Measurements from ENCODE around the gene CD109.

The CD109 gene

DNA sequence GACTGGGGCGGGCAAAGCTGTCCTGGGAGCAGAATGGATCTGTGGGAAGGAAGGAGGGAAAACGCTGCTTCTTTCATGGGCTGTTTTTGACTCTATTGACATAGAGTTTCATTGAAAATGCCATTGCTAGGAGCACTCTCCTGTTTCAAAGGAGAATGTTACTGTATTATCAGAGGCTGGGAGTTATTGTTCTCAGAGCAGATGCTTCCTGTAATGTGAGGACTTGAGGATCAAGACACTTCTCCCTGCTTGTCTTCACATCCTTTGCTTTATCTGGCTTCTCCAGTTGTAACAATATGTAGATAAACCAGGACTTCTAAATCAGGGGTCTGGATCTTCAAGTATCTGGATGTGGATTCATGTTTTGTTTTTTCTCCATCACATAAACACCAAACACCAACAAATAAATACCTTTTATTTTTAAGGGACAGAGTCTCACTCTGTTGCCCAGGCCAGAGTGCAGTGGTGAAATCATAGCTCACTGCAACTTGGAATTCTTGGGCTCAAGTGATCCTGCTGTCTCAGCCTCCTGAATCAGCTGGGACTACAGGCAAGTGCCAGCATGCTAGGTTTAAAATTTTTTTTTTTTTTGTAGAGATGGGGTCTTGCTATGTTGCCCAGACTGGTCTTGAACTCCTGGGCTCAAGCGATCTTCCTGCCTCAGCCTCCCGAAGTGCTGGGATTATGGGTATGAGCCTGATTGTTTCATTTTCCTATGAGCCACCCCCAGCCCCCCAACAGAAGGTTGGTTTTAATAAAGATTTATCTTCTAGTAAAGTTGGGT lies 3.9 kb downstream of the CD109 start:
- no peak for TF ChIP-seq POLR2AphosphoS5 (IDR thresholded peaks at IDR 0.05; ENCODE audit: borderline replicate concordance, low read depth, low read length)
- TF ChIP-seq EZH2 (IDR thresholded peaks at IDR 0.05): no peak
- TF ChIP-seq FOXP2 (optimal IDR thresholded peaks at IDR 0.05; ENCODE audit: control extremely low read depth, extremely low read length, insufficient read depth): no peak
- Histone ChIP-seq H3K4me3 (no peak overlapping the region), H3K9me3 (ENCODE audit: low read depth, low read length) (no peaks in the 10 kb centered on the region), H3K36me3 (ENCODE audit: insufficient read depth, low read length) (no peaks in the 10 kb centered on the region), H3K27ac (no peak overlapping the region), H3K9ac (ENCODE audit: insufficient read length) (no peak overlapping the region)
- no peak for DNase-seq (ENCODE audit: low read depth, low spot score)

- no peak for DNase-seq (ENCODE audit: low read depth, low spot score)
- Histone ChIP-seq H3K4me3 (no peak overlapping the region), H3K36me3 (ENCODE audit: insufficient read depth, low read length) (no peaks in the 10 kb centered on the region), H3K27ac (no peak overlapping the region), H3K9ac (ENCODE audit: insufficient read length) (no peak overlapping the region), H3K9me3 (ENCODE audit: low read depth, low read length) (no peaks in the 10 kb centered on the region)
- TF ChIP-seq EZH2 (IDR thresholded peaks at IDR 0.05): no peak
- TF ChIP-seq POLR2AphosphoS5 (IDR thresholded peaks at IDR 0.05; ENCODE audit: borderline replicate concordance, low read depth, low read length): no peak
- TF ChIP-seq FOXP2 (optimal IDR thresholded peaks at IDR 0.05; ENCODE audit: control extremely low read depth, extremely low read length, insufficient read depth): no peak
Observed at GRCh38 chr6:73702444-73702843, 6.4 kb downstream of the CD109 start.

GRCh38 chr6:73703466-73703865 lies 7.5 kb downstream of the CD109 start:
- Histone ChIP-seq H3K9me3 (ENCODE audit: low read depth, low read length) (no peaks in the 10 kb centered on the region), H3K9ac (ENCODE audit: insufficient read length) (no peak overlapping the region), H3K36me3 (ENCODE audit: insufficient read depth, low read length) (no peaks in the 10 kb centered on the region), H3K4me3 (no peak overlapping the region), H3K27ac (no peak overlapping the region)
- TF ChIP-seq EZH2 (IDR thresholded peaks at IDR 0.05): no peak
- no peak for DNase-seq (ENCODE audit: low read depth, low spot score)

GRCh38 chr6:73704260-73704659 lies 8.3 kb downstream of the CD109 start:
- Histone ChIP-seq H3K4me3 (no peak overlapping the region), H3K27ac (no peak overlapping the region), H3K36me3 (ENCODE audit: insufficient read depth, low read length) (no peaks in the 10 kb centered on the region), H3K9me3 (ENCODE audit: low read depth, low read length) (no peaks in the 10 kb centered on the region), H3K9ac (ENCODE audit: insufficient read length) (no peak overlapping the region)
- TF ChIP-seq FOXP2 (optimal IDR thresholded peaks at IDR 0.05; ENCODE audit: control extremely low read depth, extremely low read length, insufficient read depth): no peak
- TF ChIP-seq POLR2AphosphoS5 (IDR thresholded peaks at IDR 0.05; ENCODE audit: borderline replicate concordance, low read depth, low read length): no peak
- no peak for TF ChIP-seq EZH2 (IDR thresholded peaks at IDR 0.05)
- no peak for DNase-seq (ENCODE audit: low read depth, low spot score)

GRCh38 chr6:73704798-73705197 lies 8.8 kb downstream of the CD109 start:
- Histone ChIP-seq H3K36me3 (ENCODE audit: insufficient read depth, low read length) (no peaks in the 10 kb centered on the region), H3K27ac (no peak overlapping the region), H3K4me3 (no peak overlapping the region), H3K9ac (ENCODE audit: insufficient read length) (no peak overlapping the region), H3K9me3 (ENCODE audit: low read depth, low read length) (no peaks in the 10 kb centered on the region)
- no peak for DNase-seq (ENCODE audit: low read depth, low spot score)
- TF ChIP-seq FOXP2 (optimal IDR thresholded peaks at IDR 0.05; ENCODE audit: control extremely low read depth, extremely low read length, insufficient read depth) (no peak), EZH2 (IDR thresholded peaks at IDR 0.05) (no peak), POLR2AphosphoS5 (IDR thresholded peaks at IDR 0.05; ENCODE audit: borderline replicate concordance, low read depth, low read length) (no peak)

GRCh38 chr6:73706971-73707370 lies 11.0 kb downstream of the CD109 start:
- no peak for DNase-seq (ENCODE audit: low read depth, low spot score)
- Histone ChIP-seq H3K36me3 (ENCODE audit: insufficient read depth, low read length) (no peaks in the 10 kb centered on the region), H3K9ac (ENCODE audit: insufficient read length) (no peak overlapping the region), H3K4me3 (no peak overlapping the region), H3K27ac (no peak overlapping the region), H3K9me3 (ENCODE audit: low read depth, low read length) (no peaks in the 10 kb centered on the region)
- TF ChIP-seq POLR2AphosphoS5 (IDR thresholded peaks at IDR 0.05; ENCODE audit: borderline replicate concordance, low read depth, low read length) (no peak), FOXP2 (optimal IDR thresholded peaks at IDR 0.05; ENCODE audit: control extremely low read depth, extremely low read length, insufficient read depth) (no peak), EZH2 (IDR thresholded peaks at IDR 0.05) (no peak)

- TF ChIP-seq FOXP2 (optimal IDR thresholded peaks at IDR 0.05; ENCODE audit: control extremely low read depth, extremely low read length, insufficient read depth) (no peak), POLR2AphosphoS5 (IDR thresholded peaks at IDR 0.05; ENCODE audit: borderline replicate concordance, low read depth, low read length) (no peak), EZH2 (IDR thresholded peaks at IDR 0.05) (no peak)
- Histone ChIP-seq H3K4me3 (no peak overlapping the region), H3K9ac (ENCODE audit: insufficient read length) (no peak overlapping the region), H3K27ac (no peak overlapping the region), H3K36me3 (ENCODE audit: insufficient read depth, low read length) (no peaks in the 10 kb centered on the region), H3K9me3 (ENCODE audit: low read depth, low read length) (no peaks in the 10 kb centered on the region)
- no peak for DNase-seq (ENCODE audit: low read depth, low spot score)
Observed at GRCh38 chr6:73710470-73710869, 14.5 kb downstream of the CD109 start.

DNA sequence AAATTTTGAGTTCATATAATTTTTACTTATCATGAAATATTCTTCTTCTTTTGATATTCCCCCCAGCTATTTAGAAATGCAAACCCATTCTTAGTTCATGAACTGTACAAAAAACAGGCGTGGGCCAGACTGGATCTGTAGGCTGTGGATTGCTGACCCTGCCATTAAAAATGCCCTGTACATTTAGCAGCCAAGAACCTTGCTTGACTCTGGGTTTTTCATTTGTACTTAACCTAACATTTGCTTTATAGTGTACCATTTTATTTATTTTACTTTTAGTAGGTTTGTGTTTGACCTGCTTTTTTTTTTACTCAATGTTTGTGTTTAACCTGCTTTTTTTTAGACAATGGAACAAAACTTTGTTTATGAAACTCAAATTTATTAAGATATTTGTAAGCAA lies 14.9 kb downstream of the CD109 start:
- H3K27ac ChIP-seq: no peak overlapping the region

More for the DNA sequence above, 14.9 kb downstream of the CD109 start:
- H3K36me3 ChIP-seq (ENCODE audit: insufficient read depth, low read length): no peaks in the 10 kb centered on the region
- TF ChIP-seq FOXP2 (optimal IDR thresholded peaks at IDR 0.05; ENCODE audit: control extremely low read depth, extremely low read length, insufficient read depth): no peak
- TF ChIP-seq POLR2AphosphoS5 (IDR thresholded peaks at IDR 0.05; ENCODE audit: borderline replicate concordance, low read depth, low read length): no peak
- no peak for TF ChIP-seq EZH2 (IDR thresholded peaks at IDR 0.05)
- no peaks in the 10 kb centered on the region for H3K9me3 ChIP-seq (ENCODE audit: low read depth, low read length)
- H3K4me3 ChIP-seq: no peak overlapping the region
- no peak overlapping the region for H3K9ac ChIP-seq (ENCODE audit: insufficient read length)
- no peak for DNase-seq (ENCODE audit: low read depth, low spot score)

Data from SK-N-MC (cell line).